ENCODE data around the gene TBC1D5.
"Not testable (repeated sequence)": the region's sequence is repeated elsewhere in the genome, so short reads cannot be mapped to it uniquely, and the experiment has no call there.

Gene TBC1D5

GRCh38 chr3:17645074-17645698 lies 97.2 kb downstream of the TBC1D5 start:
- DNase-seq (ENCODE audit: low read depth in 3 of 3) = no peak

- DNase-seq (ENCODE audit: low read depth in 3 of 3) = no peak
These were observed 98.7 kb downstream of the TBC1D5 start for GRCh38 chr3:17643691-17644090.

GRCh38 chr3:17642474-17642873 lies 100.0 kb downstream of the TBC1D5 start:
- DNase-seq (ENCODE audit: low read depth in 3 of 3) = no peak

- no peak for DNase-seq (ENCODE audit: low read depth in 3 of 3)
These were observed 102.0 kb downstream of the TBC1D5 start for GRCh38 chr3:17640466-17640865.

GRCh38 chr3:17639765-17640164 lies 102.7 kb downstream of the TBC1D5 start:
- DNase-seq (ENCODE audit: low read depth in 3 of 3) = no peak

GRCh38 chr3:17639257-17639656 lies 103.2 kb downstream of the TBC1D5 start:
- DNase-seq (ENCODE audit: low read depth in 3 of 3) = no peak

- no peak for DNase-seq (ENCODE audit: low read depth in 3 of 3)
These were observed 104.1 kb downstream of the TBC1D5 start for GRCh38 chr3:17638356-17638755.

- not testable (repeated sequence) for DNase-seq (ENCODE audit: low read depth in 3 of 3)
These were observed 106.8 kb downstream of the TBC1D5 start for GRCh38 chr3:17635675-17636074.

- no peak for DNase-seq (ENCODE audit: low read depth in 3 of 3)
These were observed 107.5 kb downstream of the TBC1D5 start for GRCh38 chr3:17634964-17635363.

- DNase-seq (ENCODE audit: low read depth in 3 of 3) = no peak
These were observed 108.2 kb downstream of the TBC1D5 start for GRCh38 chr3:17634201-17634600.

GRCh38 chr3:17632401-17633100 lies 109.9 kb downstream of the TBC1D5 start:
- DNase-seq (ENCODE audit: low read depth in 3 of 3) = no peak

- DNase-seq (ENCODE audit: low read depth in 3 of 3) = no peak
These were observed 110.8 kb downstream of the TBC1D5 start for GRCh38 chr3:17631609-17632008.

- no peak for DNase-seq (ENCODE audit: low read depth in 3 of 3)
These were observed 113.0 kb downstream of the TBC1D5 start for GRCh38 chr3:17629400-17629799.

GRCh38 chr3:17626395-17626794 lies 116.0 kb downstream of the TBC1D5 start:
- no peak for DNase-seq (ENCODE audit: low read depth in 3 of 3)

- DNase-seq (ENCODE audit: low read depth in 3 of 3) = no peak
These were observed 117.3 kb downstream of the TBC1D5 start for GRCh38 chr3:17625133-17625532.

GRCh38 chr3:17623464-17623863 lies 119.0 kb downstream of the TBC1D5 start:
- DNase-seq (ENCODE audit: low read depth in 3 of 3) = no peak

- DNase-seq (ENCODE audit: low read depth in 3 of 3) = no peak
These were observed 122.5 kb downstream of the TBC1D5 start for GRCh38 chr3:17619968-17620367.

- DNase-seq (ENCODE audit: low read depth in 3 of 3) = not testable (repeated sequence)
These were observed 129.4 kb downstream of the TBC1D5 start for GRCh38 chr3:17613017-17613416.

- DNase-seq (ENCODE audit: low read depth in 3 of 3) = no peak
These were observed 134.5 kb downstream of the TBC1D5 start for GRCh38 chr3:17607905-17608304.

- no peak for DNase-seq (ENCODE audit: low read depth in 3 of 3)
These were observed 136.5 kb downstream of the TBC1D5 start for GRCh38 chr3:17605934-17606333.

GRCh38 chr3:17605032-17605431 lies 137.4 kb downstream of the TBC1D5 start:
- DNase-seq (ENCODE audit: low read depth in 3 of 3) = no peak

- DNase-seq (ENCODE audit: low read depth in 3 of 3) = no peak
These were observed 140.3 kb downstream of the TBC1D5 start for GRCh38 chr3:17602126-17602525.

GRCh38 chr3:17592956-17593355 lies 149.5 kb downstream of the TBC1D5 start:
- DNase-seq (ENCODE audit: low read depth in 3 of 3) = no peak

GRCh38 chr3:17590465-17590864 lies 152.0 kb downstream of the TBC1D5 start:
- no peak for DNase-seq (ENCODE audit: low read depth in 3 of 3)
